Cardiac muscle cell (in vitro differentiated cells and primary cell): ENCODE data around the gene UNC5B. TPM values are rescaled to one million over a fixed set of nuclear protein-coding genes. Genes with fewer than 3 reads are reported as not detected.

Experiments
- DNase-seq, 2 donors: peaks; one replicate each; pipeline versions ENCODE4 v3.0.0 to v3.0.0-alpha.2; 2010 to 2017; ENCODE audit warnings: low read depth in 1 of 2, low spot score in 1 of 2
- H3K27ac ChIP-seq: fragments of 200-600 bp; sonication (generic); 2 replicates; pipeline ENCODE4 v1.5.1; 2016
- H3K27me3 ChIP-seq: fragments of 200-600 bp; sonication (generic); 2 replicates; pipeline ENCODE4 v1.6.0; 2016; ENCODE audit warnings: control low read depth
- H3K36me3 ChIP-seq: fragments of 200-600 bp; sonication (generic); 2 replicates; pipeline ENCODE4 v1.5.1; 2016; ENCODE audit warnings: control low read depth
- H3K4me1 ChIP-seq: fragments of 200-600 bp; sonication (generic); 2 replicates; pipeline ENCODE4 v1.8.1; 2017; ENCODE audit warnings: low read depth, mild to moderate bottlenecking, mixed run types
- H3K4me3 ChIP-seq: fragments of 200-600 bp; sonication (generic); 2 replicates; pipeline ENCODE4 v1.5.1; 2016; ENCODE audit warnings: mild to moderate bottlenecking
- H3K9me3 ChIP-seq: fragments of 200-600 bp; sonication (generic); 2 replicates; pipeline ENCODE4 v1.5.1; 2017; ENCODE audit warnings: low read depth, mild to moderate bottlenecking, control low read depth
- polyA plus RNA-seq: library from polyadenylated mRNA; unstranded; fragments of >200 nt; fragmentation: Nextera tagmentation; extraction: Ambion mirVana; gene quantifications from 2 replicates; pipeline ENCODE4 v1.2.1, GENCODE V29; 2016
- total RNA-seq: library from RNA; depleted of rRNA; stranded (reverse); fragments of >200 nt; gene quantifications from 2 replicates; pipeline ENCODE4 v1.2.3, GENCODE V29; 2016
- TF ChIP-seq, protein P1 (sequence below): IDR thresholded peaks from 2 replicates; pipeline ENCODE4 v1.5.1; 2012; ENCODE audit warnings: low read depth, mild to moderate bottlenecking, low read length

Gene UNC5B
- total and polyA plus RNA-seq, 2 experiments from 2014 or later, result 73.3 to 172 TPM

DNA sequence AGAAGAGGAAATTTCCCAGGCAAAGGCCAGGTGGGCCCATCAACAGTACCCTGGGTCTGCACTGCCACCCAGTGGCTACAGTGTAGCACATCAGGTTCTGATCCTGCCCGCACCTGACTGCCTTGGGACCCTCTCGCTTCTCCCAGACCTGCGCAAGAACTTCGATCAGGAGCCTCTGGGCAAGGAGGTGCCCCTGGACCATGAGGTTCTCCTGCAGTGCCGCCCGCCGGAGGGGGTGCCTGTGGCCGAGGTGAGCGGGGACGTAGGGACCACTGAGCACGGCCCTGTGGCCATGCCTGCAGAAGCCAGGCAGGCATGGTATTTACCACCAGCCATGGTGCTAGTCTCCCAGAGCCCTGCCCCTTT lies 72.8 kb downstream of the UNC5B start:
- Histone ChIP-seq H3K9me3 (no peaks in the 10 kb centered on the region), H3K4me1 (peaks cover 2% of the 10 kb centered on the region), H3K4me3 (no peak overlapping the region), H3K36me3 (peaks cover 53% of the 10 kb centered on the region), H3K27ac (no peak overlapping the region), H3K27me3 (no peaks in the 10 kb centered on the region)
- TF ChIP-seq, protein P1, sequence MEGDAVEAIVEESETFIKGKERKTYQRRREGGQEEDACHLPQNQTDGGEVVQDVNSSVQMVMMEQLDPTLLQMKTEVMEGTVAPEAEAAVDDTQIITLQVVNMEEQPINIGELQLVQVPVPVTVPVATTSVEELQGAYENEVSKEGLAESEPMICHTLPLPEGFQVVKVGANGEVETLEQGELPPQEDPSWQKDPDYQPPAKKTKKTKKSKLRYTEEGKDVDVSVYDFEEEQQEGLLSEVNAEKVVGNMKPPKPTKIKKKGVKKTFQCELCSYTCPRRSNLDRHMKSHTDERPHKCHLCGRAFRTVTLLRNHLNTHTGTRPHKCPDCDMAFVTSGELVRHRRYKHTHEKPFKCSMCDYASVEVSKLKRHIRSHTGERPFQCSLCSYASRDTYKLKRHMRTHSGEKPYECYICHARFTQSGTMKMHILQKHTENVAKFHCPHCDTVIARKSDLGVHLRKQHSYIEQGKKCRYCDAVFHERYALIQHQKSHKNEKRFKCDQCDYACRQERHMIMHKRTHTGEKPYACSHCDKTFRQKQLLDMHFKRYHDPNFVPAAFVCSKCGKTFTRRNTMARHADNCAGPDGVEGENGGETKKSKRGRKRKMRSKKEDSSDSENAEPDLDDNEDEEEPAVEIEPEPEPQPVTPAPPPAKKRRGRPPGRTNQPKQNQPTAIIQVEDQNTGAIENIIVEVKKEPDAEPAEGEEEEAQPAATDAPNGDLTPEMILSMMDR, result peak; percentile 63
- DNase-seq, result peak; percentile 50 to 61

DNA sequence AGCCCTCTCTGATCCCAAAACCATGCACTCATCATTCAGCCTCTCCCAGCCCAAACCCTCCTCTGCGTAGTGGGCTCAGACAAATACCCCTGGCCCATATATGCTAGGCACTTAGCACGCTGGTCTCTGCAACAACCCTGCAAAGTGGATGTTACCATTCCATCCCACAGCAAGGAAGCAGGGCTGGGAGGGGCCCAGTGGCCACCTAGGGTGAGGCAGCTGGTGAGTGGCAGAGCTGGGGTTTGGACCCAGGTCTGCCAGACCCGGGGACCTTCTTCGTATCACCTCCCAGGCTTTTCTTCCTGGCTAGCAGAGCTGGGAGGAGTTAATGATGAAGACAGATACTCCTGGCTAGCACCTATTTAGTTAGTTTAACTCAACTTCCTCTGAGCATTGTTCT lies 73.6 kb downstream of the UNC5B start:
- no peaks in the 10 kb centered on the region for H3K27me3 ChIP-seq
- no peak overlapping the region for H3K27ac ChIP-seq
- DNase-seq, result no peak
- peaks cover 2% of the 10 kb centered on the region for H3K4me1 ChIP-seq
- H3K4me3 ChIP-seq, result no peak overlapping the region
- TF ChIP-seq, protein P1, result no peak
- H3K9me3 ChIP-seq, result no peaks in the 10 kb centered on the region
- peaks cover 51% of the 10 kb centered on the region for H3K36me3 ChIP-seq

DNA sequence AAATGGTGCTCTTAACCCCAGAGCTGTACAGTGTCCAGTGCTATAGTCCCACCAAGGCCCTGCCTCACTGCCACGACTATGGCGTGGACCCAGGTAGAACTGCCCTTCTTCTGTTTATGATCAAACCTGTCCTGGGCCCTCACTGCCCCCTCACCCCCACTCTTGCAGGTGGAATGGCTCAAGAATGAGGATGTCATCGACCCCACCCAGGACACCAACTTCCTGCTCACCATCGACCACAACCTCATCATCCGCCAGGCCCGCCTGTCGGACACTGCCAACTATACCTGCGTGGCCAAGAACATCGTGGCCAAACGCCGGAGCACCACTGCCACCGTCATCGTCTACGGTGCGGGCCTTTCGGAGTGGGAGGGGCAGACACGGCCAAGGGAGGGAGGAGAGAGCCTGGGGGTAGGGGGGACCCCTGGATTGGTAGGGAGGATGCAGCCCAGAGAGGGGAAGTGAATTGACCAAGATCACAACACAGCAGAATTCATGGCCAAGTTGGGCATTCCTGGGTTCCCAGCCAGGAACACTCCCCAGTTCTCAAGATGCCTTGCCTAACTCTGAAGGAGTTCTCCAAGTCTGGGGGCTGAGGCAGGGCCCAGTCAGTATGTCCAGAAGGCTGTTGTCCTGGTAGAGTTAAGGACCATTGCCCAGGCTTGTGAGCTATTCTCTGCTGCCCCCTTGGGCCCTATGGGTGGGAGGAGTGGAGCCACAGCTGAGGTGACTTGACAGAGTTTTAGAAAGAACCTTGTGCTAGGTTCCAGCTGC lies 74.3 kb downstream of the UNC5B start:
- TF ChIP-seq, protein P1, result no peak
- peaks cover 52% of the 10 kb centered on the region for H3K36me3 ChIP-seq
- no peak overlapping the region for H3K4me3 ChIP-seq
- no peaks in the 10 kb centered on the region for H3K27me3 ChIP-seq
- H3K9me3 ChIP-seq, result no peaks in the 10 kb centered on the region
- H3K4me1 ChIP-seq, result peaks cover 2% of the 10 kb centered on the region
- H3K27ac ChIP-seq, result no peak overlapping the region
- DNase-seq, result no peak

DNA sequence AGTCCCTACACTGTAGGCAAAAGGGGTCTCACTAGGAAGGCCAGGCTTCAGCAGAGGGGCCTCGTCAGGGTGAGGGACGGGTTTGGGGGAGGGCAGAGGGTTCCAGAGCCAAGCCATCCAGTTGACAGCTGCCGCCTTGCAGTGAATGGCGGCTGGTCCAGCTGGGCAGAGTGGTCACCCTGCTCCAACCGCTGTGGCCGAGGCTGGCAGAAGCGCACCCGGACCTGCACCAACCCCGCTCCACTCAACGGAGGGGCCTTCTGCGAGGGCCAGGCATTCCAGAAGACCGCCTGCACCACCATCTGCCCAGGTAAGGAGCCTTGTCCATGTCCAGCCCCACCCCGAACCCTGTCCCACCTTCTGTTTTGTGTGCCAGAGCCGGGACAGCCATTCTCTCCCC lies 75.1 kb downstream of the UNC5B start:
- TF ChIP-seq, protein P1, result no peak
- no peak for DNase-seq
- no peak overlapping the region for H3K4me3 ChIP-seq
- no peaks in the 10 kb centered on the region for H3K9me3 ChIP-seq
- H3K27ac ChIP-seq, result no peak overlapping the region
- peaks cover 2% of the 10 kb centered on the region for H3K4me1 ChIP-seq
- H3K27me3 ChIP-seq, result no peaks in the 10 kb centered on the region
- peaks cover 55% of the 10 kb centered on the region for H3K36me3 ChIP-seq

DNA sequence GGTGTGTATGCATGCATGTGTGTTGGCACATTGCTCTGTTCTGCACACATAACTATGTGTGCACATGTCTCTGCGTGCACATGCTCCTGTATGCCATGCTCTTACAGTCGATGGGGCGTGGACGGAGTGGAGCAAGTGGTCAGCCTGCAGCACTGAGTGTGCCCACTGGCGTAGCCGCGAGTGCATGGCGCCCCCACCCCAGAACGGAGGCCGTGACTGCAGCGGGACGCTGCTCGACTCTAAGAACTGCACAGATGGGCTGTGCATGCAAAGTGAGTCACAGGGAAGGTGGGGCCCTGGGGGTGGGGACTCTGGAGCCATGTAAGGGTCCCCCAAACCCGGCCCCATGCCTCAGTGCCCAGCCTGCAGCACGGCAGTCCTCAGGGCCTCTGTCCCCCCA lies 76.1 kb downstream of the UNC5B start:
- Histone ChIP-seq H3K27ac (no peak overlapping the region), H3K4me1 (peaks cover 2% of the 10 kb centered on the region), H3K36me3 (peaks cover 61% of the 10 kb centered on the region), H3K9me3 (no peaks in the 10 kb centered on the region), H3K4me3 (no peak overlapping the region), H3K27me3 (no peaks in the 10 kb centered on the region)
- TF ChIP-seq, protein P1, result no peak
- DNase-seq, result no peak
